ENCODE data around the gene PNMA6F.

Gene PNMA6F

DNA sequence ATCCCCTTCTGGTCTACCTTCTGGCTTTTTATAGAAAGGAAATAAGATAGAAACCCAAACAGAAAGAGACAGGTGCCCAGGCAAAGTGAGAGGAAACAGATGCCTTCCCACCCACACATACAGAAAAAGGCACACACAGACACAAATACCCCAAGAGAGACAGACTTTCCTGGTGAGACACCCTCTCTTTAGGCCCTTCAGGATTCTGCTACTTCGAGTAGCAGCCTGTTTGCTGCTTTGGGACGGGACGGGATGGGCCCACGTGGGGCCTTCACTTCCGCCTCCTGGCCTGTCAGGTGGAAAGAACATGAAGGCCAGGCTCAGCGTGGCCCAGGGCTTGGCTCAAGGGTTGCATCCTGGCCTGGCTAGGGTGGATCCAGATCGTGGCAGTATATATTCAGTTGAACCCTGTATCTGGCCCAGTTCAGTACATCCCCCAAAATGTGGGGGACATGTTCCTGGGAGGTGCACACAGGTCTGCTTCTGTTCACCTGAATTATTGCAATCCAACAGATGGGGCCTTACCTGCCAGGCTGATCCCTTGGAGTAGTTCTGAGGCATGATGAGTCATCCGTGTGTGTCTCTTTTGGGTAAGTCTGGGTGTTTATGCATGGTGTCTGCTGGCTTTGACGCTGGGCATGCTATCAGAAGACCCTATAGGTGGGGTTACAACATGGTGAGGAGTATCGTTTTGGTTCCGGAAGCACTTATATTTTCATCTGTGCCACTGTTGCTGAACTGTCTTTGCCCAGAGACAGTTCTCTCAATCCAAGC lies 14.7 kb upstream of the PNMA6F start:
- POLR2A ChIA-PET, result no interaction called here

DNA sequence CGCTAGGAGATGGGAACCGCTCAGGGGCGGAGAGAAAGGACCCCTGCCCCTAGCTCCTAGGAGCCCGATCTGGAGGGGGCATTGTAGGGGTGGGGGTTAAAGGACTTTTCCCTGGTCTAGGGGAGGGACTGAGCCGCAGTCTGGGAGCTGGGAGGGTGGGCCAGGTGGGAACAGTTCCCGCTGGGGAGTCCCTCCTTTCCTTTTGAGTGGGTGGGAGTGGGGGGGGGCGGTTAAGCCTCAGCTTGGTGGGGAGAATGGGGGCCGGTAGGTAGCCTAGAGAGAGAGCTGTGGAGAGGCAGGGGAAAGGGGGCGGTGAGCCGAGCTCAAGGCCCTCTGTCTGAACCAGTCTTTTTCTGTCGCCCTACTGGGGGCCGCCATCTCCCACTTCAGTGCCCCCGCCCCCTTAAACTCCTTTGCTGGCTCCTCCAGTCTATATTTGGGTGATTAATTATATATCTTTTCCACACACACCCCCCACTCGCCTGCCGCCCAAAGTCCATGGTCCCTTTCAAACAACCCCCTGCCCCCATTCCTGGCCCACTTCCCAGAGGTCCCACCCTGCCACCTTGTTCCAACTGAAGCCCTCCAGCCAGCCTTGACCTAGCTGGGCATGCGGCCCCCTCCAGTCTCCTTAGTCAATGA lies 13.2 kb upstream of the PNMA6F start:
- TF ChIP-seq ZNF384 (IDR thresholded peaks at IDR 0.05) (no peak), FOXA1 (IDR thresholded peaks at IDR 0.05) (no peak), CTBP1 (IDR thresholded peaks at IDR 0.05; ENCODE audit: borderline replicate concordance) (no peak), ARNT (IDR thresholded peaks at IDR 0.05) (no peak), BHLHE40 (IDR thresholded peaks at IDR 0.05; ENCODE audit: borderline replicate concordance) (no peak), NFRKB (IDR thresholded peaks at IDR 0.05) (no peak), ELF4 (IDR thresholded peaks at IDR 0.05) (no peak), FOXM1 (IDR thresholded peaks at IDR 0.05; ENCODE audit: borderline replicate concordance) (no peak), HDGF (IDR thresholded peaks at IDR 0.05; ENCODE audit: borderline replicate concordance) (no peak), SP1 (IDR thresholded peaks at IDR 0.05) (no peak), TARDBP (IDR thresholded peaks at IDR 0.05) (no peak), SUZ12 (IDR thresholded peaks at IDR 0.05) (no peak), L3MBTL2 (conservative IDR thresholded peaks at IDR 0.05) (no peak), LEF1 (IDR thresholded peaks at IDR 0.05; ENCODE audit: borderline replicate concordance) (no peak), FOXK2 (IDR thresholded peaks at IDR 0.05) (no peak)
- TF ChIP-seq, protein P1, sequence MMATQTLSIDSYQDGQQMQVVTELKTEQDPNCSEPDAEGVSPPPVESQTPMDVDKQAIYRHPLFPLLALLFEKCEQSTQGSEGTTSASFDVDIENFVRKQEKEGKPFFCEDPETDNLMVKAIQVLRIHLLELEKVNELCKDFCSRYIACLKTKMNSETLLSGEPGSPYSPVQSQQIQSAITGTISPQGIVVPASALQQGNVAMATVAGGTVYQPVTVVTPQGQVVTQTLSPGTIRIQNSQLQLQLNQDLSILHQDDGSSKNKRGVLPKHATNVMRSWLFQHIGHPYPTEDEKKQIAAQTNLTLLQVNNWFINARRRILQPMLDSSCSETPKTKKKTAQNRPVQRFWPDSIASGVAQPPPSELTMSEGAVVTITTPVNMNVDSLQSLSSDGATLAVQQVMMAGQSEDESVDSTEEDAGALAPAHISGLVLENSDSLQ (IDR thresholded peaks at IDR 0.05), result no peak
- no peak for DNase-seq (ENCODE audit: extremely low spot score)
- ChIA-PET CTCF (interaction anchor here (1.3 kb wide), 1 partner anchor 126 kb away, joined by 3 read pairs; no protein-coding TSS in a partner anchor), POLR2A (interaction anchor here (0.6 to 1.4 kb wide), 3 partner anchors 8 to 51 kb away, joined by 3 to 4 read pairs (median 3); no protein-coding TSS in a partner anchor)

More for the DNA sequence above, 14.7 kb upstream of the PNMA6F start:
- TF ChIP-seq CTBP1 (IDR thresholded peaks at IDR 0.05; ENCODE audit: borderline replicate concordance) (no peak), FOXK2 (IDR thresholded peaks at IDR 0.05) (no peak), ARNT (IDR thresholded peaks at IDR 0.05) (no peak), ZNF384 (IDR thresholded peaks at IDR 0.05) (no peak), SUZ12 (IDR thresholded peaks at IDR 0.05) (no peak), SP1 (IDR thresholded peaks at IDR 0.05) (no peak), TARDBP (IDR thresholded peaks at IDR 0.05) (no peak)
- TF ChIP-seq, protein P1 (IDR thresholded peaks at IDR 0.05), result no peak
- CTCF ChIA-PET, result no interaction called here
- no peak for DNase-seq (ENCODE audit: extremely low spot score)

DNA sequence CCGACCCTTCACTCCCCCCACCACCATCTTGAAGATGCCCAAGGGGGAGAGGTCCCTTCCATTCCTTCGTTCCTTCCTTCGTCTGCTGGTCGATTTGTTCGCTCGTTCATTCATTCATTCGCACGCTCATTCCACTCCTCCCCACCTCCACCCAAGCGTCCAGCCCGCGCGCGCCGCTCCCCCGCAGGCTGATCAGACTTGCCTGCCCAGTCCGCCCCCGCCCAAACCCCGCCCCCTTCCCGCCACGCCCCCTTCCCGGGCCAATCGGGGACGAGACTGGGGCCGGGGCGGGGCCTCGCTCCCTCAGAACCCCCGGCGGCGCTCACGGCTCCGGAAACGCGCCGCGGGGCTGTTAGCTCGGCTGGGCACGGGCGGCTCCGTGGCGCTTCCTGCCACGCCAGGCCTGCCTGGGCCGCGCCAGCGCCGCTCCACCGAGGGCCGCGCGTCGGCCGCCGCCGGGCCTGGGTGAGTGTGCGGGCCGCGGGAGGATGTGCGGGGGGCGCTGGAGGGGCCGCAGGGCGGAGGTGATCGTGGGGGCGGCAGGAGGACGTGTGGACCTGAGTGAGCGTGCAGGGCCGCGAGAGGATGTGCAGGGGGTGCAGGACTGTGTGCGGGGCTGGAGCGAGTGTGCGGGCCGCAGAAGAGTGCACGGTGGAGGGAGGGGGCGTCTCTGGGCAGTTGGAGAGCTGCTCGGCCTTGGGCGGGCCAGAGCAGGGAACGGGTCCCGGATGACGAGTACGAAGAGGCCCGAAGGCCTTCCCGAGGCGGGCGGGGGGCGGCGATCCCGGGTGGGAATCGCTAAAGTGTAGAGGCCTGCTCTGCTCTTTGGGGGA lies 12.5 kb upstream of the PNMA6F start, which contains the start of gene ZNF275:
Gene ZNF275, plus strand, starts transcription at position 333 of the 833 bp plus-strand sequence. CDS start 2,527 bp downstream, outside the sequence.
- ChIA-PET POLR2A (interaction anchor here (0.6 to 1.4 kb wide), 2 partner anchors 9 to 46 kb away, joined by 3 to 4 read pairs; no protein-coding TSS in a partner anchor), CTCF (interaction anchor here (1.3 kb wide), 1 partner anchor 127 kb away, joined by 3 read pairs; no protein-coding TSS in a partner anchor)
- peak; percentile 95 for DNase-seq (ENCODE audit: extremely low spot score)
- peak; percentile 63; the same call in 1 of the 2 replicates for TF ChIP-seq LEF1 (IDR thresholded peaks at IDR 0.05; ENCODE audit: borderline replicate concordance)
- TF ChIP-seq ARNT (IDR thresholded peaks at IDR 0.05), result 0 out of 2 replicates have a peak, but pooled peaks have one; percentile 27
- TF ChIP-seq, protein P1 (IDR thresholded peaks at IDR 0.05), result no peak
- TF ChIP-seq HDGF (IDR thresholded peaks at IDR 0.05; ENCODE audit: borderline replicate concordance), result no peak
- peak; percentile 75 for TF ChIP-seq L3MBTL2 (conservative IDR thresholded peaks at IDR 0.05)
- no peak for TF ChIP-seq CTBP1 (IDR thresholded peaks at IDR 0.05; ENCODE audit: borderline replicate concordance)

DNA sequence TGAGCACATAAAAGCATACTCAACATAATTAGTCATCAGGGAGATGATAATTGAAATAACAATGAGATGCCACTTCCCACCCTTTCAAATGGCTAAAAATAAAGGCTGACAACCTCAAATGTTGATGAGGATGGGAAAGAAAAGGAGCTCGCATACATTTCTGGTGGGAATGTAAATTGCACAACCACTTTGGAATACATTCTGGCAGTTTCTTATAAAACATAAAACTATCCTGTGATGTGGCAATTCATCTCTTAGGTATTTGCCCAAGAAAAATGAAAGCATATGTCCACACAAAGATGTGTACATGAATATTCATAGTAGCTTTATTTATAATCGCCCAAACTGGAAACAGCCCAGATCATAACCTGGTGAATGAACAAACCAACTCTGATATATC lies 11.7 kb upstream of the PNMA6F start:
- DNase-seq (ENCODE audit: extremely low spot score), result no peak
- POLR2A ChIA-PET, result no interaction called here
- no peak for TF ChIP-seq ZNF384 (IDR thresholded peaks at IDR 0.05)
- TF ChIP-seq CTBP1 (IDR thresholded peaks at IDR 0.05; ENCODE audit: borderline replicate concordance), result no peak
- TF ChIP-seq FOXM1 (IDR thresholded peaks at IDR 0.05; ENCODE audit: borderline replicate concordance), result no peak
- TF ChIP-seq LEF1 (IDR thresholded peaks at IDR 0.05; ENCODE audit: borderline replicate concordance), result no peak
- no peak for TF ChIP-seq ELF4 (IDR thresholded peaks at IDR 0.05)
- no peak for TF ChIP-seq FOXA1 (IDR thresholded peaks at IDR 0.05)
- no peak for TF ChIP-seq SP1 (IDR thresholded peaks at IDR 0.05)
- TF ChIP-seq FOXK2 (IDR thresholded peaks at IDR 0.05), result no peak
- no peak for TF ChIP-seq TARDBP (IDR thresholded peaks at IDR 0.05)
- no peak for TF ChIP-seq NFRKB (IDR thresholded peaks at IDR 0.05)
- TF ChIP-seq ARNT (IDR thresholded peaks at IDR 0.05), result no peak
- no peak for TF ChIP-seq SUZ12 (IDR thresholded peaks at IDR 0.05)
- no peak for TF ChIP-seq L3MBTL2 (conservative IDR thresholded peaks at IDR 0.05)
- CTCF ChIA-PET, result no interaction called here

DNA sequence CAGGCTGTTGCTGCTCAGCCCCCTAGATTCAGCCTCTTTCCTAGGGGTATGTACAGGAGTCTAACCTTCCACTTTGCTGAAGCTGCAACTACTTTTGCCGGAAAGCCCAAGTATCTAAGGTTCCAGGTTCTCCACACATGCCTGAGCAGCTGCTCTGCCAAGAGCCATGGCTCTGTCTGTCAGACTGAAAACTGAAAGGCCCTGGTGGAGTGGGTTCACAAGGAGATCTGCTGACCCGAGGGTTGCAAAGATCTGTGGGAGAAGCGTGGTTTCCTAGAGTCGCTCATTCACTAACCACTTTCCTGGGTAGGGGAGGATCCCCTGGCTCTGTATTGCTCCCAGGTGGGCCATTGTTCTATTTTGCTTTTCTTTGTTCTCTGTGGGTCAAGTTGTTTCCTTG lies 6.0 kb upstream of the PNMA6F start:
- CTCF ChIA-PET, result no interaction called here

More for the DNA sequence above, 6.0 kb upstream of the PNMA6F start:
- TF ChIP-seq TARDBP (IDR thresholded peaks at IDR 0.05) (no peak), HDGF (IDR thresholded peaks at IDR 0.05; ENCODE audit: borderline replicate concordance) (no peak), SP1 (IDR thresholded peaks at IDR 0.05) (no peak), ZNF384 (IDR thresholded peaks at IDR 0.05) (no peak), ELF4 (IDR thresholded peaks at IDR 0.05) (no peak), NFRKB (IDR thresholded peaks at IDR 0.05) (no peak), FOXM1 (IDR thresholded peaks at IDR 0.05; ENCODE audit: borderline replicate concordance) (no peak), ARNT (IDR thresholded peaks at IDR 0.05) (no peak), L3MBTL2 (conservative IDR thresholded peaks at IDR 0.05) (no peak), BHLHE40 (IDR thresholded peaks at IDR 0.05; ENCODE audit: borderline replicate concordance) (no peak), SUZ12 (IDR thresholded peaks at IDR 0.05) (no peak), FOXA1 (IDR thresholded peaks at IDR 0.05) (no peak)
- POLR2A ChIA-PET, result no interaction called here
- no peak for DNase-seq (ENCODE audit: extremely low spot score)

Measured in HEK293T (cell line).